ENCODE results near the gene BLOC1S4.
A peak's percentile ranks its signal among the peaks of the same experiment; 100 is the strongest.

The BLOC1S4 gene

DNA sequence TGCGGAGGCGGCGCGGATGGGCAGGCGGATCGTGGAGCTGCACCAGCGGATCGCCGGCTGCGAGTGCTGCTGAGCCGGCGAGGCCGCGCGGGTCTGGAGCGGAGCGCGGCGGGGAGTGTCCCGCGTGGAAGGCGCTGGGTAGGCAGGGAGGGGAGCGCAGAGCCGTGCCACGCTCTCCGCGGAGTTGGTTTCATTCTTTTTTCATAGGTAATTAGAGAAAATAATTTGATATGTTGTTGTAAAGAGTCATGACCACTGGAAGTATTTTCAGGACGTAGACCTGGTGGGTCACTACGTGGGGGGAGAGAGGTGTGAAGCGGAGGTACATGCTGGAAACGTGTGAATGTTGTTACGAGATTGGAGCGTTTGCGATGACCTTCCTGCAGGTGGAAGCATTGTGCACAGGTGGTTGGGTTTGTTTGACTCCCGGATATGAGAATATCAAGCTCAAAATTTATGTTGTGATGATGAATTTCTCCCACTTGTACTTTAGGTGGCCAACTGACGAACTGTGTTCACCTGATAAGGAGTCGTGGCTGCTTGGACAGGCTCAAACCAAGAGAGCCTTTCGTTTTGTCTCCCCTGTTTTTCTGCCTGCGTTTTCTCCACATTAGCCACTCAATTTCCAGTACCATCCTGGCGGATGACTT, 41.3 kb upstream of the BLOC1S4 start:
- peak; percentile 57 for DNase-seq (ENCODE audit: low read depth)
- H3K4me3 ChIP-seq (ENCODE audit: low read depth, low read length) = peak overlapping the region; percentile 56
- TF ChIP-seq, protein P1, sequence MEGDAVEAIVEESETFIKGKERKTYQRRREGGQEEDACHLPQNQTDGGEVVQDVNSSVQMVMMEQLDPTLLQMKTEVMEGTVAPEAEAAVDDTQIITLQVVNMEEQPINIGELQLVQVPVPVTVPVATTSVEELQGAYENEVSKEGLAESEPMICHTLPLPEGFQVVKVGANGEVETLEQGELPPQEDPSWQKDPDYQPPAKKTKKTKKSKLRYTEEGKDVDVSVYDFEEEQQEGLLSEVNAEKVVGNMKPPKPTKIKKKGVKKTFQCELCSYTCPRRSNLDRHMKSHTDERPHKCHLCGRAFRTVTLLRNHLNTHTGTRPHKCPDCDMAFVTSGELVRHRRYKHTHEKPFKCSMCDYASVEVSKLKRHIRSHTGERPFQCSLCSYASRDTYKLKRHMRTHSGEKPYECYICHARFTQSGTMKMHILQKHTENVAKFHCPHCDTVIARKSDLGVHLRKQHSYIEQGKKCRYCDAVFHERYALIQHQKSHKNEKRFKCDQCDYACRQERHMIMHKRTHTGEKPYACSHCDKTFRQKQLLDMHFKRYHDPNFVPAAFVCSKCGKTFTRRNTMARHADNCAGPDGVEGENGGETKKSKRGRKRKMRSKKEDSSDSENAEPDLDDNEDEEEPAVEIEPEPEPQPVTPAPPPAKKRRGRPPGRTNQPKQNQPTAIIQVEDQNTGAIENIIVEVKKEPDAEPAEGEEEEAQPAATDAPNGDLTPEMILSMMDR (IDR thresholded peaks at IDR 0.05; ENCODE audit: low read depth, low read length, missing control alignments) = peak; percentile 72

DNA sequence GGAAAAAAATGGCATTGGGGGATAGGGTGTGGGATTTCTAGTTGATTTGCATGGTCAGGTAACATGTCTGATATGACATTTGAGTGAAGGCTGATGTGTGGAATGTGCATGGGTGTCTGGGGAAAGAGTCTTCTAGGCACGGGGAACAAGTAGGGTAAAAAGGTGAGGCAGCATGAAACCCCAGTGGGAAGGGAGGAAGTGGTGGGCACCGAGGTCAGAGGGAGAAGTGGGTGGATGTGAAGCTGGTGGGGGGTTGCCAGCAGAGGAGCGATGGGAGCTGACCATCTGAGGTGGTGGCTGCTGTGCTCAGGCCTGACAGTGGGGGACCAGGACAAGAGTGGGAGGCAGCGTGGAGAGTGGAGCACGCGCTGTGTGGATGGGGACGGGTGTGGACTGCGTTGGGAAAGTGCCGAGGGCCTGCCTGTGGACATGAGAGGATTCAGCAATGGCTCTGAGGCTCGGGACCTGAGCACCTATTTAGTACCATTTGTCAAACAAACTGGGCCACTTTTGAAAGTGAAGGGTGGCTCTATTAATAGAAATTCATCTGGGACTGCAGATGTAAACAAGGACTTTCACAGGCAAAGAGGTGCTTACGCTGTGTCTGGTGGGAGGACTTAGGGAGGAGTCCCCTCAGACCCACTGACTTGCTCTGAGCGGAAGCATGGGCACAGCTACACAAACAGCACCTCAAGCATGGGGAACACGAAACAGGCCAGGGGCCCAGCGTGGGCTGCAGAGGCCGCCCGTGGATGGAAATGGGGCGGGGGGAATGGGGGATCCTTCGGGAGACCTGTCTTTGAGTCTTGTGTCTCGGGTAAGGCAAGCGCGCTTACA, 39.0 kb upstream of the BLOC1S4 start:
- DNase-seq (ENCODE audit: low read depth) = no peak
- H3K4me3 ChIP-seq (ENCODE audit: low read depth, low read length) = no peak overlapping the region
- TF ChIP-seq, protein P1 (IDR thresholded peaks at IDR 0.05; ENCODE audit: low read depth, low read length, missing control alignments) = no peak

DNA sequence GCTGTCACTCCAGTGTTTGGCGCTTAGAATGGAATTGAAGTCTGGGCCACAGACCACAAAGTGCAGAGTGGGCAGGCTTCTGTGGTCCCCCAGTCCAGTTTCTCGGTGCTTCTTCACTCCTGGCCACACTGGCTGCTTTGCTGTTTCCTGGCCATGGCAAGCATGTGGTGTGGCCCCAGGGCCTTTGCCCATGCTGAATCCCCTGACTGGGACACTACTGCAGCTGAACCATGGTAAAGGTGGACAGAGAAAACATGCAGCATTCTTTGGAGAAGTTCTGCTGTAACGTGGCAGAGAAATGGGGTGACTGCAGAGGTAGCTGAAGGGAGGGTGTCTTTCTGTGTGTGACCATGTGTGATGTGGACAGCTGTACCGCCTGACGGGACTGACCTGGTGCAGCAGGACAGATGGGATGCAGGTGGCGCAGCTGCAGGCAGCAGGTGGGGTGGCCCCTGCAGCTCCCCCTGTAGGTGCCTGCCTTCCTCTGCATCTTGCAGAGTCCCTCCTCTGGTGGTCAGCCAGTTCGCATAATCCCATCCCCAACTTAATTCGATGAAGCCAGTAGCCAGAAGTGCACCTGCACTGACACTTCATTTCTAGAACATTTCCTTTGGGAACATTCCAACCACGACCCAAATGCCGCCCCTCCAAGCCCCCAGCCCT, 35.5 kb upstream of the BLOC1S4 start:
- no peak overlapping the region for H3K4me3 ChIP-seq (ENCODE audit: low read depth, low read length)
- no peak for DNase-seq (ENCODE audit: low read depth)
- TF ChIP-seq, protein P1 (IDR thresholded peaks at IDR 0.05; ENCODE audit: low read depth, low read length, missing control alignments) = peak; percentile 38

GRCh38 chr4:6681191-6681590, 34.8 kb upstream of the BLOC1S4 start:
- DNase-seq (ENCODE audit: low read depth) = no peak
- H3K4me3 ChIP-seq (ENCODE audit: low read depth, low read length) = no peak overlapping the region

DNA sequence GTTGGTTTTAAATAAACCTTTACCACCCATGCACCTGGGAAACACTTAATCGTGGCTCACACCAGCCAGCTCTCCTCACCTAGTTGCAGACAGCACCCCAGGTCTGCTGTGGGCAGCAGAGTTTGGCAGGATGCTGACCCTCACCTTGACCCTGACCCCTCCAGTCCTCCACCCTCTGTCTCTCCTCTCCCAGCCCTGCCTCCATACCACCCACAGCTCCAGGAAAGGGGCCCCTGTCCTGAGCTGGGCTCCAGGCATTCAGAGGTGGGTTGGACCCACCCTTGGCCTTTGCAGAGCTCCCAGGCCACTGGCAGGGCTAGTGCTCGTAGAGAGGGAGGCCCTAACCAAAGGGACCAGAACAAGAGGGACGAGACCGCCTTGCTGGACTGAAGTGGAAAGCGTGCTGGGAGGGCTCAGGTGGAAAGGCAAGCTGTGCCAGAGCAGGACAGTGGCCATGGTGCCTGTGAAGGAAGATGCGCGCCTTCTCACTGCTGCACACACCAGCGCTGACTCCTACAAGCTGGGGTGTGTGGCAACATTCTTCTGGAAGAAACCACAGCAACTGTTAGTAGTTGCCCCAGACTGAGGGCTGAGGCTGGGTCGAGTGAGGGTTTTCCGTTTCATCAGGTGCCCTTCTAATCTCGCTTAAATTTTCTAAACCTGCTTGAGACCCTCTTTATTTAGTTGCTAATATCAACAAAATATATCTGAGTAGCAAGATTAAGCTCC, 32.9 kb upstream of the BLOC1S4 start:
- DNase-seq (ENCODE audit: low read depth) = no peak
- no peak overlapping the region for H3K4me3 ChIP-seq (ENCODE audit: low read depth, low read length)
- TF ChIP-seq, protein P1 (IDR thresholded peaks at IDR 0.05; ENCODE audit: low read depth, low read length, missing control alignments) = no peak

More at GRCh38 chr4:6681191-6681590, 34.8 kb upstream of the BLOC1S4 start:
- TF ChIP-seq, protein P1 (IDR thresholded peaks at IDR 0.05; ENCODE audit: low read depth, low read length, missing control alignments) = peak; percentile 60

- TF ChIP-seq, protein P1 (IDR thresholded peaks at IDR 0.05; ENCODE audit: low read depth, low read length, missing control alignments) = no peak
These were observed 31.3 kb upstream of the BLOC1S4 start for GRCh38 chr4:6684656-6685055.

More at GRCh38 chr4:6684656-6685055, 31.3 kb upstream of the BLOC1S4 start:
- H3K4me3 ChIP-seq (ENCODE audit: low read depth, low read length) = no peak overlapping the region
- no peak for DNase-seq (ENCODE audit: low read depth)
